ENCODE results near the gene WARS2. TPM values are rescaled to one million over a fixed set of nuclear protein-coding genes. Genes with fewer than 3 reads are reported as not detected.

Gene WARS2
- total RNA-seq, 1 donor from 2014 or later: 10.7 TPM

Other genes with a start within 250 kb of the WARS2 start
- 1.1 TPM for gene TBX15, start 152.3 kb downstream of the WARS2 start, total RNA-seq
- not detected for gene HAO2, start 228.1 kb upstream of the WARS2 start, total RNA-seq

Measured in cardiac septum (tissue), 1 donor.